ENCODE measurements around the gene ZCCHC3.

ZCCHC3 gene

DNA sequence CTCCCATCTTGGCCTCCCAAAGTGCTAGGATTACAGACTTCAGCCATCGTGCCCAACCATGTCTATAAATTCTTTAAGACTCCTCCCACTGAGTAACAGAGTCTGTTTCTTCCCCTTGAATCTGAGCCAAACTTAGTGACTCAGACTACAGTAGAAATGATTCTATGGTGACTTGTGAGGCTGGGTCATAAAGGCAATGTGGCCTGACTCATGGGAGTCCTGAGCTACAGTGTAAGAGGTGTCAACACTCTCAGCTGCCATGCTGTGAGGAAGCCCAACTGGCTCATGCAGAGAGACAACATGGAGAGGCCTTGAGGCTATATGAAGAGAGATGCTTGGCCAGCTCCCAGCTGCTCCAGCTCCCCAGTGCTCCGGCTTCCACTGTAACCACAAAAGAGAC, 44.3 kb downstream of the ZCCHC3 start:
- Histone ChIP-seq H3K9me3 (ENCODE audit: control extremely low read depth in 1 of 5, control insufficient read depth in 4 of 5, insufficient read depth in 2 of 5, low read depth in 1 of 5, low read length in 4 of 5) (peaks cover 0 to 7% (median 3%) of the 10 kb centered on the region in 5 experiments), H3K4me1 (ENCODE audit: control extremely low read depth in 1 of 4, control insufficient read depth in 4 of 4, insufficient read depth in 4 of 4, low read length in 3 of 4) (peaks cover 0 to 11% (median 5%) of the 10 kb centered on the region in 4 experiments), H3K36me3 (ENCODE audit: control insufficient read depth in 4 of 4, insufficient read depth in 4 of 4, low read length in 3 of 4) (peaks cover 0 to 4% (median 0%) of the 10 kb centered on the region in 4 experiments), H3K27me3 (replicated peaks in 2 of 5; ENCODE audit: control insufficient read depth in 4 of 5, insufficient read depth in 5 of 5, low read length in 4 of 5) (no peaks in the 10 kb centered on the region), H3K4me3 (ENCODE audit: control insufficient read depth in 1 of 7, extremely low read depth in 1 of 7, insufficient read depth in 4 of 7, low read depth in 2 of 7, low read length in 6 of 7) (no peak overlapping the region), H3K27ac (ENCODE audit: insufficient read depth in 1 of 2, low read depth in 1 of 2, low read length in 2 of 2, poor library complexity in 1 of 2, severe bottlenecking in 2 of 2) (no peak overlapping the region)
- ChIA-PET POLR2A (no interaction called here), CTCF (interaction anchor here (0.7 to 2.7 kb wide), 3 partner anchors 11 to 87 kb away, joined by 3 to 17 read pairs (median 3); no protein-coding TSS in a partner anchor)
- WGBS (ENCODE audit: insufficient coverage): 80% methylated on average over 2 of the region's 2 CpGs
- peak; percentile 54 to 82 (median 79) for DNase-seq

DNA sequence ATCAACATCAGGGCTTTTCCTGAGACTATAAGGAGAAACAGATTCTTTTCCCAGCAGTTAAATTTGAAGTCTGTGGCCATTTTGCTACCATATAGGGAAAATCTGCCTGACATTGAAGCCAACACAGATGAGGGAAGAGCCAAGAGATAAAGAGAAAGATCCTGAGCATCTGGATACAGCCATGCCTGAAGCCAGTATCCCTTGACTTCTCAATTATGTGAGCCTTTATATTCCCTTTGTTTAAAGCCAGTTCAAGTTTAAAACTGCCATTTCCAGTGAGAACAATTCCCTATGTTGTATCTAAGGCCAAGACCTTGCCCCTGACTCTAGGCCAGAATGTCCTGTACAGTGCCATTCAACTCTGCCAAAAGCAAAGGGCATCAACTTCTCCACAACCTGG, 45.7 kb downstream of the ZCCHC3 start:
- Histone ChIP-seq H3K27me3 (replicated peaks in 2 of 5; ENCODE audit: control insufficient read depth in 4 of 5, insufficient read depth in 5 of 5, low read length in 4 of 5) (no peaks in the 10 kb centered on the region), H3K4me3 (ENCODE audit: control insufficient read depth in 1 of 7, extremely low read depth in 1 of 7, insufficient read depth in 4 of 7, low read depth in 2 of 7, low read length in 6 of 7) (no peak overlapping the region), H3K36me3 (ENCODE audit: control insufficient read depth in 4 of 4, insufficient read depth in 4 of 4, low read length in 3 of 4) (peaks cover 0 to 4% (median 0%) of the 10 kb centered on the region in 4 experiments), H3K27ac (ENCODE audit: insufficient read depth in 1 of 2, low read depth in 1 of 2, low read length in 2 of 2, poor library complexity in 1 of 2, severe bottlenecking in 2 of 2) (no peak overlapping the region), H3K4me1 (ENCODE audit: control extremely low read depth in 1 of 4, control insufficient read depth in 4 of 4, insufficient read depth in 4 of 4, low read length in 3 of 4) (peaks cover 0 to 17% (median 11%) of the 10 kb centered on the region in 4 experiments), H3K9me3 (ENCODE audit: control extremely low read depth in 1 of 5, control insufficient read depth in 4 of 5, insufficient read depth in 2 of 5, low read depth in 1 of 5, low read length in 4 of 5) (peaks cover 0 to 7% (median 3%) of the 10 kb centered on the region in 5 experiments)
- no peak for DNase-seq
- CTCF ChIA-PET: no interaction called here
- POLR2A ChIA-PET: no interaction called here

DNA sequence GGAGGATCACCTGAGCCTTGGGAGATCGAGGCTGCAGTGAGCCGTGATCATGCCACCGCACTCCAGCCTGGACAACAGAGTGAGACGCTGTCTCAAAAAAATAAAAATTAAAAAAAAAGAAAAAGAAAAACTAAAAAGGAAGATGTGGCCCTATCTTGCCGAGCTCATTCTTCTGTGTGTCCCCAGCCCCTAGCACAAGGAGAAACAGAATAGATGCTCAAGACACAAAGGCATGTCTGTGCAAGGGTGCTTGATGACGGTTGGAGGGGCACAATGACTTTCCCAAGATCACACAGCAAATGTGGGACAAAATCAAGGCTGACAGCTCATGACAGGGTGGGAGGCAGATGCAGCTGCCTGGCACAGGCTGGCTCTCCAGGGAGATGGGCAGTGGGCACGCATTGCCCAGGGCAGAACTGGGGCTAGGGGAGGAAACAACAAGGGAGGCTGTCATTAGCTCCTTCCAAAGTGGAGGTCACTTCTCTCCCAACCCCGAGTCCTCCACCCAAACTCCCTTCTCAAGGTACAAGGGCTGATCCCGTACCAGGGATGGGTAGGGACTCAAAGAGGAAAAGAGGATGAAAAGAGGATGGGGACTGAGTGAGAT, 48.8 kb downstream of the ZCCHC3 start:
- ChIA-PET CTCF (interaction anchor here (0.7 to 1.9 kb wide), 4 partner anchors 15 to 131 kb away, joined by 3 to 6 read pairs (median 4); no protein-coding TSS in a partner anchor), POLR2A (no interaction called here)
- peaks cover 0 to 26% (median 14%) of the 10 kb centered on the region in 4 experiments for H3K4me1 ChIP-seq (ENCODE audit: control extremely low read depth in 1 of 4, control insufficient read depth in 4 of 4, insufficient read depth in 4 of 4, low read length in 3 of 4)
- peak overlapping the region in 6 of 7 experiments; percentile 63 to 93 (median 84) for H3K4me3 ChIP-seq (ENCODE audit: control insufficient read depth in 1 of 7, extremely low read depth in 1 of 7, insufficient read depth in 4 of 7, low read depth in 2 of 7, low read length in 6 of 7)
- DNase-seq: no peak
- H3K36me3 ChIP-seq (ENCODE audit: control insufficient read depth in 4 of 4, insufficient read depth in 4 of 4, low read length in 3 of 4): peaks cover 0 to 4% (median 0%) of the 10 kb centered on the region in 4 experiments
- H3K27ac ChIP-seq (ENCODE audit: insufficient read depth in 1 of 2, low read depth in 1 of 2, low read length in 2 of 2, poor library complexity in 1 of 2, severe bottlenecking in 2 of 2): no peak overlapping the region
- H3K27me3 ChIP-seq (replicated peaks in 2 of 5; ENCODE audit: control insufficient read depth in 4 of 5, insufficient read depth in 5 of 5, low read length in 4 of 5): no peaks in the 10 kb centered on the region
- WGBS (ENCODE audit: insufficient coverage): 98% methylated on average over 5 of the region's 9 CpGs
- H3K9me3 ChIP-seq (ENCODE audit: control extremely low read depth in 1 of 5, control insufficient read depth in 4 of 5, insufficient read depth in 2 of 5, low read depth in 1 of 5, low read length in 4 of 5): peaks cover 0 to 7% (median 3%) of the 10 kb centered on the region in 5 experiments

DNA sequence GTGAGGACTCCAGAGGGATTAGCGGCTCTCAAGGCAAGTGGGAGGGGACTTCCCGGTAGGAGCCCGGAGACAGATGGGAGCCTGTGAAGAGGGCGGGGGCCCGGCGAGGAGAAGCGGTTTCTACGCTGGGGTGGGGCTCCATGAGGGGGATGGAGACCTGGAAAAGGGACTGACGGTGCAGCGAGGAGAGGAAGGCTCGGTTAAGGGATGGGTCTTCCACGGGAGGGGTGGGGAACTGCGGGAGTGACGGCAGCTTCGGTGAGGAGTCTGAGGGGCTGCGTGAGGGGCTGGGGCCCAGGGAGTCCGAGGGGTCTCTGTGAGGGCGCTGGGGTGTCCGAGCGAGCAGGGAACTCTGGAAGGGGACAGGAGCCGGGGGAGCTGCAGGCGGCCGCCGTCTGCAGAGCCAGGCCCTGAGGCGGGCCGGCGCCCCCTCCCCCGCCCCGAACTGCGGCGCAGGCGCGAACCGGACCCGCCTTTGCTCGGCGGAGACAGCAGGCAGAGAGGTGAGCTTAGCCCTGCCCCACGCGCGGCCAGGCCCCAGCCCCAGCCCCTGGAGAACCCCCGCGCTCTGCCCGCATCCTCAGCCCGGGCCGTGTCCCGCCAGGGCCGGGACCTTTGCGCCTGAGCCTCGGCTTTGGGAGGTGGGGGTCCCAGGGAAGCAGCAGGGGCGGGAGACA, 49.4 kb downstream of the ZCCHC3 start, which contains the start of gene NRSN2:
TSS of gene NRSN2 (plus strand) at position 472 of the 677 bp plus-strand sequence. CDS start 2,533 bp downstream, outside the sequence.
- DNase-seq: peak in 2 of 3 donors; percentile 40 to 48
- POLR2A ChIA-PET: no interaction called here
- 2% methylated on average over 36 of the region's 50 CpGs for WGBS (ENCODE audit: insufficient coverage)
- H3K9me3 ChIP-seq (ENCODE audit: control extremely low read depth in 1 of 5, control insufficient read depth in 4 of 5, insufficient read depth in 2 of 5, low read depth in 1 of 5, low read length in 4 of 5): peaks cover 0 to 5% (median 3%) of the 10 kb centered on the region in 5 experiments
- H3K4me1 ChIP-seq (ENCODE audit: control extremely low read depth in 1 of 4, control insufficient read depth in 4 of 4, insufficient read depth in 4 of 4, low read length in 3 of 4): peaks cover 0 to 26% (median 14%) of the 10 kb centered on the region in 4 experiments
- H3K36me3 ChIP-seq (ENCODE audit: control insufficient read depth in 4 of 4, insufficient read depth in 4 of 4, low read length in 3 of 4): peaks cover 0 to 4% (median 0%) of the 10 kb centered on the region in 4 experiments
- no peaks in the 10 kb centered on the region for H3K27me3 ChIP-seq (replicated peaks in 2 of 5; ENCODE audit: control insufficient read depth in 4 of 5, insufficient read depth in 5 of 5, low read length in 4 of 5)
- CTCF ChIA-PET: interaction anchor here (1.0 to 1.9 kb wide), 2 partner anchors 15 to 17 kb away, joined by 3 to 6 read pairs; no protein-coding TSS in a partner anchor
- peak within 1 kb of the TSS; percentile 63 to 93 (median 82) for H3K4me3 ChIP-seq (ENCODE audit: control insufficient read depth in 1 of 7, extremely low read depth in 1 of 7, insufficient read depth in 4 of 7, low read depth in 2 of 7, low read length in 6 of 7)
- peak within 1 kb of the TSS in 1 of 2 experiments; percentile 70 for H3K27ac ChIP-seq (ENCODE audit: insufficient read depth in 1 of 2, low read depth in 1 of 2, low read length in 2 of 2, poor library complexity in 1 of 2, severe bottlenecking in 2 of 2)

DNA sequence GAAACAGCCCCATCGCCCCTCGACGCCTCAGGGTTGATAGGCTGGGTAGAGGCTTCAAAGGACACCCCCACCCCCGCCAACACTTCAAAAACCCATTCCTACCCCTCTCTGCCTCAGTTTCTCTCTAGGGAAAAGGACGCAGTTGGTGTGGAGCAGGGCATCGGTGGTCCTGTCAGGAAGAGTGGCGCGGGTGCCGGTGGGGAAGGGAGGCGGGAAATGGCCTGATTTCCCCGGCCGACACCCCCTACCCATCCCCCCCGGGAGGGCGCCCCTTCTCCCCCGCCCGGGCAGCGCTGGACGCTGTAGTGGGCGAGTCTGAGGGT, 49.9 kb downstream of the ZCCHC3 start:
- H3K27ac ChIP-seq (ENCODE audit: insufficient read depth in 1 of 2, low read depth in 1 of 2, low read length in 2 of 2, poor library complexity in 1 of 2, severe bottlenecking in 2 of 2): peak overlapping the region in 1 of 2 experiments; percentile 43
- 0% methylated on average over 8 of the region's 19 CpGs for WGBS (ENCODE audit: insufficient coverage)
- no peaks in the 10 kb centered on the region for H3K27me3 ChIP-seq (replicated peaks in 2 of 5; ENCODE audit: control insufficient read depth in 4 of 5, insufficient read depth in 5 of 5, low read length in 4 of 5)
- no peak for DNase-seq
- ChIA-PET CTCF (no interaction called here), POLR2A (no interaction called here)
- H3K36me3 ChIP-seq (ENCODE audit: control insufficient read depth in 4 of 4, insufficient read depth in 4 of 4, low read length in 3 of 4): peaks cover 0 to 2% (median 0%) of the 10 kb centered on the region in 4 experiments
- peak overlapping the region; percentile 63 to 93 (median 82) for H3K4me3 ChIP-seq (ENCODE audit: control insufficient read depth in 1 of 7, extremely low read depth in 1 of 7, insufficient read depth in 4 of 7, low read depth in 2 of 7, low read length in 6 of 7)
- H3K4me1 ChIP-seq (ENCODE audit: control extremely low read depth in 1 of 4, control insufficient read depth in 4 of 4, insufficient read depth in 4 of 4, low read length in 3 of 4): peaks cover 0 to 26% (median 14%) of the 10 kb centered on the region in 4 experiments
- H3K9me3 ChIP-seq (ENCODE audit: control extremely low read depth in 1 of 5, control insufficient read depth in 4 of 5, insufficient read depth in 2 of 5, low read depth in 1 of 5, low read length in 4 of 5): no peaks in the 10 kb centered on the region

DNA sequence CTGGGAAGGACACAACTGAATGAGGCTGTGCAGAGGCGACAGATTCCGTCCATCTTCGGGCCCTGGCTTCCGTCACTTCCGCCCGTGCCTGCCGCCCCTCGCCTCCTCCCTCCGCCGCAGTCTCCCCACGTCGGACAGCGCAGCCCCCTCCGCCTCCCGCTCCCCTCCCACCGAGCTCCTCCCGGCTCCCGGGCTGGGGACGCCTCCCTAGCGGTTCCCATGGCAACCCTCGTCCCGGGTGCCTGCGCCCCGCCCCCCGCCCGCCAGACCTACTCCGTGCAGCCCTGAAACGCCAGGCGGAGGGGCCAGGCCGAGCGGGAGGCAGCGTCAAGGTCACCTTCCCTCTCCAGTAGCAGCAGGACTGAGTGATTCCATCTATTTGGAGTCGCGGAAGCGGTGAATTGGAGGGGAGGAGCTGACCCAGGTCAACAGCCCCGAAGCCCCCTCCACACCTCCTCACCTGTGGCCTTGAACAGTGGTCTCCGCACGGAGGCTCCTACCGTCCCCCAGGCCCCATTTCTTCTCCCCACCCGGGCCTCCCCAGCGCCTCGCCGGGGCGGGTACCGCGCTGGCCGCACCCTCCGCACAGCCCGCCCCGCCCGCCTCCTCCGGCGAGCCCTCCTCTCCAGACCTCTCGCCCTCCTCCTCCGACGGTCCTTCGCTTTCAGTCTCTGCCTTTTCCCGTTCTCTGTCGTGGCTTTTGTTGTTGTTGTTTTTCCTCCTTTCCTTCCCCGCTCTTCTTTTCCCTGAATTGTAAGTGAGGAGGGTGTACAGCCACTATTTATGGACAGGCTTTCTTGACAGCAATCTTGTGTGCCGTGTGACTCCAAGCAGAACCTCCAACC, 50.5 kb downstream of the ZCCHC3 start:
- Histone ChIP-seq H3K9me3 (ENCODE audit: control extremely low read depth in 1 of 5, control insufficient read depth in 4 of 5, insufficient read depth in 2 of 5, low read depth in 1 of 5, low read length in 4 of 5) (no peaks in the 10 kb centered on the region), H3K4me1 (ENCODE audit: control extremely low read depth in 1 of 4, control insufficient read depth in 4 of 4, insufficient read depth in 4 of 4, low read length in 3 of 4) (peaks cover 0 to 26% (median 14%) of the 10 kb centered on the region in 4 experiments), H3K4me3 (ENCODE audit: control insufficient read depth in 1 of 7, extremely low read depth in 1 of 7, insufficient read depth in 4 of 7, low read depth in 2 of 7, low read length in 6 of 7) (peak overlapping the region; percentile 63 to 93 (median 82)), H3K27ac (ENCODE audit: insufficient read depth in 1 of 2, low read depth in 1 of 2, low read length in 2 of 2, poor library complexity in 1 of 2, severe bottlenecking in 2 of 2) (peak overlapping the region in 1 of 2 experiments; percentile 70), H3K27me3 (replicated peaks in 2 of 5; ENCODE audit: control insufficient read depth in 4 of 5, insufficient read depth in 5 of 5, low read length in 4 of 5) (no peaks in the 10 kb centered on the region), H3K36me3 (ENCODE audit: control insufficient read depth in 4 of 4, insufficient read depth in 4 of 4, low read length in 3 of 4) (peaks cover 0 to 2% (median 0%) of the 10 kb centered on the region in 4 experiments)
- CTCF ChIA-PET: no interaction called here
- POLR2A ChIA-PET: no interaction called here
- WGBS (ENCODE audit: insufficient coverage): 0% methylated on average over 18 of the region's 61 CpGs
- DNase-seq: peak; percentile 75 to 87 (median 82)

All from common myeloid progenitor, CD34-positive (primary cell).